ENCODE results near the gene LSM7. TPM values are rescaled to one million over a fixed set of nuclear protein-coding genes. Genes with fewer than 3 reads are reported as not detected.

Gene LSM7
- total RNA-seq, 2 donors from 2014 or later = 99.0 to 185 TPM

GRCh38 chr19:2357279-2358206 lies 29.2 kb upstream of the LSM7 start:
- Histone ChIP-seq H3K36me3 (no peaks in the 10 kb centered on the region), H3K4me1 (no peaks in the 10 kb centered on the region), H3K4me3 (no peak overlapping the region), H3K27me3 (peaks cover 21% of the 10 kb centered on the region), H3K9ac (ENCODE audit: low read depth in 2 of 2, low read length in 2 of 2) (no peak overlapping the region), H3K9me3 (no peaks in the 10 kb centered on the region), H3K27ac (no peak overlapping the region)
- intact Hi-C loops (cut with DNase I) = no loop called here
- no peak for DNase-seq
- TF ChIP-seq, protein P1, sequence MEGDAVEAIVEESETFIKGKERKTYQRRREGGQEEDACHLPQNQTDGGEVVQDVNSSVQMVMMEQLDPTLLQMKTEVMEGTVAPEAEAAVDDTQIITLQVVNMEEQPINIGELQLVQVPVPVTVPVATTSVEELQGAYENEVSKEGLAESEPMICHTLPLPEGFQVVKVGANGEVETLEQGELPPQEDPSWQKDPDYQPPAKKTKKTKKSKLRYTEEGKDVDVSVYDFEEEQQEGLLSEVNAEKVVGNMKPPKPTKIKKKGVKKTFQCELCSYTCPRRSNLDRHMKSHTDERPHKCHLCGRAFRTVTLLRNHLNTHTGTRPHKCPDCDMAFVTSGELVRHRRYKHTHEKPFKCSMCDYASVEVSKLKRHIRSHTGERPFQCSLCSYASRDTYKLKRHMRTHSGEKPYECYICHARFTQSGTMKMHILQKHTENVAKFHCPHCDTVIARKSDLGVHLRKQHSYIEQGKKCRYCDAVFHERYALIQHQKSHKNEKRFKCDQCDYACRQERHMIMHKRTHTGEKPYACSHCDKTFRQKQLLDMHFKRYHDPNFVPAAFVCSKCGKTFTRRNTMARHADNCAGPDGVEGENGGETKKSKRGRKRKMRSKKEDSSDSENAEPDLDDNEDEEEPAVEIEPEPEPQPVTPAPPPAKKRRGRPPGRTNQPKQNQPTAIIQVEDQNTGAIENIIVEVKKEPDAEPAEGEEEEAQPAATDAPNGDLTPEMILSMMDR (IDR thresholded peaks at IDR 0.05) = no peak

DNA sequence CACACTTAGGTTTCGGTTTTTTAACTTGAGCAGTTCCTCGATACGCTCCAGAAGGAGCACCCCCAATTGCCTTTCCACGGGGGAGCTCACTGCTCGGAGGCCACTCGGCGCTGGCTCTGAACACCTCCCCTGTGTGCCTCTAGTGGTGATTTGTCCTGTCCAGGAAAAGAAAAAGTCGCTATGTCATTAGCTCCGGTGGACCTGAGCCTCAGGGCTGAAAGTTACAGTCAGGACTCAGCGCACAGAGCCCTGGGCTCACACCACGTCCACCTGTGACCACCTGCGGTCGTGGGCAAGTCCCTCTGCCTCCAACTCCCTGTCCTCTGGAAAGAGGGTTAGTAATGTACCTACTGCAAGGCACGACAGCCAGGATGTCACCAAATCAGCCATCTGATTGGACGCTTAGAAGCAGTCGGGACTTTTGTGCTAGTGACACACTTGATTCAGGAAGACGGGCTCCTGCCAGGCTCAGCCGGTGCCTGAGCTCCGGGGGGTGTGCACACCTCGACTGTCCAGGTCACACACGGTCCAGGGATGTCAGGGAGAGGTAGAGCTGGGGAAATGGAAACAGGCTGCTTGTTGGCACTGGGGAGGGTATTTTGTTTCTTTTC lies 27.8 kb upstream of the LSM7 start:
- H3K9ac ChIP-seq (ENCODE audit: low read depth in 2 of 2, low read length in 2 of 2) = no peak overlapping the region
- H3K4me1 ChIP-seq = no peaks in the 10 kb centered on the region
- no peak overlapping the region for H3K4me3 ChIP-seq
- TF ChIP-seq, protein P1 (IDR thresholded peaks at IDR 0.05) = no peak
- DNase-seq = no peak
- no peak overlapping the region for H3K27ac ChIP-seq
- no peaks in the 10 kb centered on the region for H3K9me3 ChIP-seq
- peaks cover 15% of the 10 kb centered on the region for H3K27me3 ChIP-seq
- H3K36me3 ChIP-seq = no peaks in the 10 kb centered on the region
- intact Hi-C loops (cut with DNase I) = no loop called here

DNA sequence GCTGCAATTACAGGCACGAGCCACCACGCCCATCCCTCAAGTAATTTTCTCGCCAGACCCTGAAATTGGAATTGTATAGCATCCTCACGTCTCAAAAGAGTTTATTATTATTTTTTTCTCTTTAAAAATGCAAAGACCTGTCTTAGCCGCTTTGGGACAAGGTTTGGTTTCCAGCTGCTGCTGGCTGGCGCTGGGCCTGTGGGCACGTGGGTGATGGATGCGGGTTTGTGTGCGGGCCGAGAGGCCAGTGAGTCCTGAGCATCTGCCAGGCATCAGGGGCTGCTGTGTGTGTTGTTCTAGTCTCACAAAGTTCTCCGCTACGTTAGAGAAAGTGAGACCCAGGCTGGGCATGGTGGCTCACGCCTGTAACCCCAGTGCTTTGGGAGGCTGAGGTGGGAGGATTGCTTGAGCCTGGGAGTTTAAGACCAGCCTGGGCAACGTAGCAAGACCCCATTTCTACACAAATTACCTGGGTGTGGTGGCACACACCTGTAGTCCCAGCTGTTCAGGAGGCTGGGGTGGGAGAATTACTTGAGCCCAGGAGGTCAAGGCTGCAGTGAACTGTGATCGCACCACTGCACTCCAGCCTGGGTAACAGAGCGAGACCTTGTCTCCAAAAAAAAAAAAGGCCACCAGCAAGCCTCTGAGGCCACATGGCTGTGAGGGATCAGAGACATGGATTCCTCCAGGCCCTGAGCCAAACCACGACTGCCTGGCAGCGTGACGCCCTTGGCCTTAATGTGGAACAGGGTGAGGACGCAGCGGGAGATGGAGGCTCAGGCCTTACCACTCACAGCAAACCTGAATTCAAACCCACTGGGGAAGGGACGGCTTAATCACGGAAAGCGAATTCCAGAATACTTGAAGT lies 27.0 kb upstream of the LSM7 start:
- no peak for DNase-seq

DNA sequence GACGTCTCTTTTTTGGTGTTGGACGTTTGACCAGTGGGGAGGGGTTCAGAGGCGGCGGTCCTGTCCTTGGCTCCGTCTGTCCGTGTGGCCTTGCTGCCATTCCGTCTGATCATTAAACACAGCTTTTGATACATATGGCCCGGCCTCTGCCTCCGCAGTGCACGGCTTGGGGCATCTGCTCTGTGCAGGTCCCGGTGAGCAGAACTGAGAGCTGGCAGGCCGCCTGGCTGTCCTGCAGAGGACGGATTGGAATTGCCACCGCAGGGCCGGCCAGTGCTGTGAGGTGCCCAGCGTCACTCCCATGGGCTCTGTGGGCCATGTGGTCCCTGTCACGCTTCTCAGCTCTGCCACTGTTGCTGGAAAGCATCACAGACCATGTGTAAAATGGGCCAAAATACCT lies 26.3 kb upstream of the LSM7 start:
- peaks cover 4% of the 10 kb centered on the region for H3K27me3 ChIP-seq
- no peaks in the 10 kb centered on the region for H3K36me3 ChIP-seq
- H3K9ac ChIP-seq (ENCODE audit: low read depth in 2 of 2, low read length in 2 of 2) = no peak overlapping the region
- intact Hi-C loops (cut with DNase I) = no loop called here
- no peak overlapping the region for H3K27ac ChIP-seq
- no peaks in the 10 kb centered on the region for H3K4me1 ChIP-seq
- no peak overlapping the region for H3K4me3 ChIP-seq
- H3K9me3 ChIP-seq = no peaks in the 10 kb centered on the region
- TF ChIP-seq, protein P1 (IDR thresholded peaks at IDR 0.05) = no peak
- DNase-seq = no peak

More for the DNA sequence above, 27.0 kb upstream of the LSM7 start:
- Histone ChIP-seq H3K4me3 (no peak overlapping the region), H3K9ac (ENCODE audit: low read depth in 2 of 2, low read length in 2 of 2) (no peak overlapping the region), H3K27ac (no peak overlapping the region), H3K4me1 (no peaks in the 10 kb centered on the region), H3K9me3 (no peaks in the 10 kb centered on the region), H3K27me3 (peaks cover 11% of the 10 kb centered on the region), H3K36me3 (no peaks in the 10 kb centered on the region)
- TF ChIP-seq, protein P1 (IDR thresholded peaks at IDR 0.05) = no peak
- intact Hi-C loops (cut with DNase I) = no loop called here

- intact Hi-C loops (cut with DNase I) = no loop called here
- Histone ChIP-seq H3K4me3 (no peak overlapping the region), H3K9me3 (no peaks in the 10 kb centered on the region), H3K36me3 (no peaks in the 10 kb centered on the region), H3K27ac (no peak overlapping the region), H3K27me3 (no peaks in the 10 kb centered on the region), H3K4me1 (no peaks in the 10 kb centered on the region), H3K9ac (ENCODE audit: low read depth in 2 of 2, low read length in 2 of 2) (no peak overlapping the region)
- DNase-seq = no peak
- TF ChIP-seq, protein P1 (IDR thresholded peaks at IDR 0.05) = no peak
Measured at GRCh38 chr19:2353887-2354592, 25.7 kb upstream of the LSM7 start.

All from colonic mucosa (tissue), 4 donors.